ENCODE data around the gene REEP2. TPM values are rescaled to one million over a fixed set of nuclear protein-coding genes. Genes with fewer than 3 reads are reported as not detected.
A peak's percentile ranks its signal among the peaks of the same experiment; 100 is the strongest.
"Not testable (repeated sequence)": the region's sequence is repeated elsewhere in the genome, so short reads cannot be mapped to it uniquely, and the experiment has no call there.

Gene REEP2, protein sequence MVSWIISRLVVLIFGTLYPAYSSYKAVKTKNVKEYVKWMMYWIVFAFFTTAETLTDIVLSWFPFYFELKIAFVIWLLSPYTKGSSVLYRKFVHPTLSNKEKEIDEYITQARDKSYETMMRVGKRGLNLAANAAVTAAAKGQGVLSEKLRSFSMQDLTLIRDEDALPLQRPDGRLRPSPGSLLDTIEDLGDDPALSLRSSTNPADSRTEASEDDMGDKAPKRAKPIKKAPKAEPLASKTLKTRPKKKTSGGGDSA
- total RNA-seq (2022): 2.5 and 2.7 TPM in 2 replicates
- Bru-seq, nascent RNA: percentile 14 among the genes with signal in this experiment
- percentile 33 among the genes with signal in this experiment for BruChase-seq, experiment 1, labeled RNA remaining after a 6-hour chase
- BruChase-seq, experiment 2, labeled RNA remaining after a 2-hour chase: percentile 24 among the genes with signal in this experiment
- long read RNA-seq, partial matches to known transcripts: 0 of 1 reads
- long read RNA-seq, other reads (novel, unspliced or antisense): 1 of 1 reads

DNA sequence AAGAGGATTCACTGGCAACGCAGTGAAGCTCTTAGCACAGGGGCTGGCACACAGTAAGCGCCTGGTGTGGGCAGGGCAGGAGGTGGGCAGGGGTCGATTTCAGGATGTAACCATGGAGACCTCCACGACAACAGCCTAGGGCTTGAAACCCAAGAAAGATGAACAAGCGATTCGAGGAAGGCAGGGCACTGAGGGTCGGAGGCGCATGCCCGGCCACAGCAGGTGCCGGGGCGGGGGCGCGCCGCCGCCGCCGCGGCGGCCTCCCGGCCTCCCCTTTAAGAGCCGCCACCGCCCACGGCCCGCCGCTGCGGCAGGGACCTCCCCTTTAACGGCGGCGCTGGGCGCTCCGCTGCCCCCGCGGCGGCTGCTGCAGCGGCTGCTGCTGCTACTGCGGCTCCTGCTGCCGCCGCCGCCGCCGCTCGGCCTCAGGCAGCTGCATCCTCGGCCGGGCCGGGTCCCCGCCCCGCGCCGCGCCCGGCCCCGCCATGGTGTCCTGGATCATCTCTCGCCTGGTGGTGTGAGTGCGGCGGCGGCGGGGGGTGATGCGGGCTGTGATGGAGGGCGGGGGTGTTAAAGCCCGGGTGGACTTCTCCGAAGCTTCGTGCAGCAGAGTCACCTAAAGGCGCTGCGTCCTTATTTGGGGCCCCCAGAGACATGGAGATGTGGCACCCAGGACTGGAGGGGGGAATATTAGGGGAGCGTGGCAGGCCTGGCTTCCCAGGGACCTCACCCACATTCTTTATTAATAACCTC lies at the start of gene REEP2:
REEP2 (plus strand) TSS at position 334 of the 753 bp plus-strand sequence; CDS start at position 486, 152 bp downstream.
- Mint-ChIP-seq H3K27me3 (ENCODE audit: unreplicated experiment) (peaks cover 15% of the 10 kb centered on the region), H3K4me3 (ENCODE audit: low read depth, unreplicated experiment) (peak within 1 kb of the TSS; percentile 64), H3K27ac (ENCODE audit: unreplicated experiment) (no peak within 1 kb of the TSS), H3K36me3 (ENCODE audit: insufficient read depth, unreplicated experiment) (peaks cover 61% of the 10 kb centered on the region), H3K4me1 (ENCODE audit: low read depth, unreplicated experiment) (peaks cover 7% of the 10 kb centered on the region), H3K9me3 (ENCODE audit: low read depth, unreplicated experiment) (no peaks in the 10 kb centered on the region)
- TF ChIP-seq, protein P1, sequence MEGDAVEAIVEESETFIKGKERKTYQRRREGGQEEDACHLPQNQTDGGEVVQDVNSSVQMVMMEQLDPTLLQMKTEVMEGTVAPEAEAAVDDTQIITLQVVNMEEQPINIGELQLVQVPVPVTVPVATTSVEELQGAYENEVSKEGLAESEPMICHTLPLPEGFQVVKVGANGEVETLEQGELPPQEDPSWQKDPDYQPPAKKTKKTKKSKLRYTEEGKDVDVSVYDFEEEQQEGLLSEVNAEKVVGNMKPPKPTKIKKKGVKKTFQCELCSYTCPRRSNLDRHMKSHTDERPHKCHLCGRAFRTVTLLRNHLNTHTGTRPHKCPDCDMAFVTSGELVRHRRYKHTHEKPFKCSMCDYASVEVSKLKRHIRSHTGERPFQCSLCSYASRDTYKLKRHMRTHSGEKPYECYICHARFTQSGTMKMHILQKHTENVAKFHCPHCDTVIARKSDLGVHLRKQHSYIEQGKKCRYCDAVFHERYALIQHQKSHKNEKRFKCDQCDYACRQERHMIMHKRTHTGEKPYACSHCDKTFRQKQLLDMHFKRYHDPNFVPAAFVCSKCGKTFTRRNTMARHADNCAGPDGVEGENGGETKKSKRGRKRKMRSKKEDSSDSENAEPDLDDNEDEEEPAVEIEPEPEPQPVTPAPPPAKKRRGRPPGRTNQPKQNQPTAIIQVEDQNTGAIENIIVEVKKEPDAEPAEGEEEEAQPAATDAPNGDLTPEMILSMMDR (IDR thresholded peaks at IDR 0.05; ENCODE audit: unreplicated experiment): no peak
- peak; percentile 64 for DNase-seq
- intact Hi-C loops (cut with micrococcal nuclease; ENCODE audit: unreplicated experiment): no loop called here
- CTCF ChIA-PET: interaction anchor here (0.6 to 1.4 kb wide), 2 partner anchors 65 kb away, joined by 3 to 4 read pairs; no protein-coding TSS in a partner anchor
- no TSS peak for BruUV-seq (replicated peaks)

DNA sequence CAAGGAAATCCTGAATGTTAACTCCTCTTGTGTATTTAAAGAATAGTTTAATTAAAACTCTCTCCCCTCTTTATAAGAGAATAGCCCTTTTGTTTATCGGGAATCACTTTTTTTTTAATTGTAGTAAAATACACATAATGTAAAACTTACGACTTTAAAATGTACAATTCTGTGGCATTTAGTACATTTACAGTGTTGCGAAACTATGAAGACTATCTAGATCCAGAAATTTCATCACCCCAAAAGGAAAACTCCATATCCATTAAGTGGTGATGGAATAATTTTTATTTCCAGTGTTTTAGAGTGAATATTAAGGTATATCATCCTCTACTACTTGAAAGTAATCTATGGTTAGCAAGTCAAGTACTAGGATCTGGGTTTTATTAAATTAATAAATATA lies 49.5 kb upstream of the REEP2 start:
- no peaks in the 10 kb centered on the region for H3K4me1 Mint-ChIP-seq (ENCODE audit: low read depth, unreplicated experiment)
- intact Hi-C loops (cut with micrococcal nuclease; ENCODE audit: unreplicated experiment): no loop called here
- TF ChIP-seq, protein P1 (IDR thresholded peaks at IDR 0.05; ENCODE audit: unreplicated experiment): no peak
- CTCF ChIA-PET: interaction anchor here (1.5 kb wide), 1 partner anchor 36 kb away, joined by 3 read pairs; the partner anchor contains the start of gene KDM3B
- BruUV-seq (replicated peaks): no TSS peak
- no peaks in the 10 kb centered on the region for H3K9me3 Mint-ChIP-seq (ENCODE audit: low read depth, unreplicated experiment)
- no peaks in the 10 kb centered on the region for H3K27me3 Mint-ChIP-seq (ENCODE audit: unreplicated experiment)
- no peak overlapping the region for H3K4me3 Mint-ChIP-seq (ENCODE audit: low read depth, unreplicated experiment)
- peaks cover 41% of the 10 kb centered on the region for H3K36me3 Mint-ChIP-seq (ENCODE audit: insufficient read depth, unreplicated experiment)
- H3K27ac Mint-ChIP-seq (ENCODE audit: unreplicated experiment): no peak overlapping the region
- DNase-seq: no peak

DNA sequence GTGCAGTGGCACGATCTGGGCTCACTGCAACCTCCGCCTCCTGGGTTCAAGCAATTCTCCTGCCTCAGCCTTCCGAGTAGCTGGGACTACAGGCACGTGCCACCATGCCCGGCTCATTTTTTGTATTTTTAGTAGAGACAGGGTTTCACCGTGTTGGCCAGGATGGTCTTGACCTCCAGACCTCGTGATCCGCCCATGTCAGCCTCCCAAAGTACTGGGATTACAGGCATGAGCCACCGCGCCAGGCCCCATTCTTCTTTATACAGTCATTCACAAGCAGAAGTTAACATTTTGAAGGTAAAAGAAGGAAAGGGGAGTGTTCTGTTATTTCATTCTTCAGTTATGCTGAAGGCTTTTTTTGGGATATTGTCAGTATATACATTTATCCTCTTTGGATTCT lies 48.9 kb upstream of the REEP2 start:
- H3K36me3 Mint-ChIP-seq (ENCODE audit: insufficient read depth, unreplicated experiment): peaks cover 41% of the 10 kb centered on the region
- intact Hi-C loops (cut with micrococcal nuclease; ENCODE audit: unreplicated experiment); H3K27me3 Mint-ChIP-seq (ENCODE audit: unreplicated experiment); H3K27ac Mint-ChIP-seq (ENCODE audit: unreplicated experiment); H3K4me1 Mint-ChIP-seq (ENCODE audit: low read depth, unreplicated experiment); DNase-seq; H3K9me3 Mint-ChIP-seq (ENCODE audit: low read depth, unreplicated experiment); BruUV-seq (replicated peaks); CTCF ChIA-PET; H3K4me3 Mint-ChIP-seq (ENCODE audit: low read depth, unreplicated experiment): not testable (repeated sequence)

DNA sequence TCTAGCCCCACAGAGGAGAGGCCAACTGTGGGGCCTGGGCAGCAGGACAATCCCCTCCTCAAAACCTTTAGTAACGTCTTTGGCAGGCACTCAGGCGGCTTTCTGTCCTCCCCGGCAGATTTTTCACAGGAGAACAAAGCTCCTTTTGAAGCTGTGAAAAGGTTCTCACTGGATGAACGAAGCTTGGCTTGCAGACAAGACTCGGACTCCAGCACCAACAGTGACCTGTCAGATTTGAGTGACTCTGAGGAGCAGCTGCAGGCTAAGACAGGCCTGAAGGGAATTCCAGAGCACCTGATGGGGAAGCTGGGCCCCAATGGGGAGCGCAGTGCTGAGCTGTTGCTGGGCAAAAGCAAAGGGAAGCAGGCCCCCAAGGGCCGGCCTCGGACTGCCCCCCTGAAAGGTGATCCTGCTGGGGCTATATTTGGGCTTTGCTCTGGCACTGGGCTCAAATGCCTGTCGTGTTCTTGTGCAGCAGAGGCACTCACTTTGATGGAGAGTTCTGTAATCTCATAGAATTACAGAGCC lies 46.9 kb upstream of the REEP2 start:
- Mint-ChIP-seq H3K4me1 (ENCODE audit: low read depth, unreplicated experiment) (no peaks in the 10 kb centered on the region), H3K36me3 (ENCODE audit: insufficient read depth, unreplicated experiment) (peaks cover 31% of the 10 kb centered on the region), H3K27me3 (ENCODE audit: unreplicated experiment) (no peaks in the 10 kb centered on the region), H3K4me3 (ENCODE audit: low read depth, unreplicated experiment) (no peak overlapping the region), H3K27ac (ENCODE audit: unreplicated experiment) (no peak overlapping the region), H3K9me3 (ENCODE audit: low read depth, unreplicated experiment) (no peaks in the 10 kb centered on the region)
- no peak for DNase-seq
- TF ChIP-seq, protein P1 (IDR thresholded peaks at IDR 0.05; ENCODE audit: unreplicated experiment): no peak
- intact Hi-C loops (cut with micrococcal nuclease; ENCODE audit: unreplicated experiment): no loop called here
- no TSS peak for BruUV-seq (replicated peaks)
- CTCF ChIA-PET: interaction anchor here (0.6 kb wide), 1 partner anchor 58 kb away, joined by 3 read pairs; no protein-coding TSS in a partner anchor

Data from Calu3 (cell line).